ENCODE data around the gene PRKAB1.
"Not testable (repeated sequence)": the region's sequence is repeated elsewhere in the genome, so short reads cannot be mapped to it uniquely, and the experiment has no call there.

PRKAB1 gene, protein sequence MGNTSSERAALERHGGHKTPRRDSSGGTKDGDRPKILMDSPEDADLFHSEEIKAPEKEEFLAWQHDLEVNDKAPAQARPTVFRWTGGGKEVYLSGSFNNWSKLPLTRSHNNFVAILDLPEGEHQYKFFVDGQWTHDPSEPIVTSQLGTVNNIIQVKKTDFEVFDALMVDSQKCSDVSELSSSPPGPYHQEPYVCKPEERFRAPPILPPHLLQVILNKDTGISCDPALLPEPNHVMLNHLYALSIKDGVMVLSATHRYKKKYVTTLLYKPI

DNA sequence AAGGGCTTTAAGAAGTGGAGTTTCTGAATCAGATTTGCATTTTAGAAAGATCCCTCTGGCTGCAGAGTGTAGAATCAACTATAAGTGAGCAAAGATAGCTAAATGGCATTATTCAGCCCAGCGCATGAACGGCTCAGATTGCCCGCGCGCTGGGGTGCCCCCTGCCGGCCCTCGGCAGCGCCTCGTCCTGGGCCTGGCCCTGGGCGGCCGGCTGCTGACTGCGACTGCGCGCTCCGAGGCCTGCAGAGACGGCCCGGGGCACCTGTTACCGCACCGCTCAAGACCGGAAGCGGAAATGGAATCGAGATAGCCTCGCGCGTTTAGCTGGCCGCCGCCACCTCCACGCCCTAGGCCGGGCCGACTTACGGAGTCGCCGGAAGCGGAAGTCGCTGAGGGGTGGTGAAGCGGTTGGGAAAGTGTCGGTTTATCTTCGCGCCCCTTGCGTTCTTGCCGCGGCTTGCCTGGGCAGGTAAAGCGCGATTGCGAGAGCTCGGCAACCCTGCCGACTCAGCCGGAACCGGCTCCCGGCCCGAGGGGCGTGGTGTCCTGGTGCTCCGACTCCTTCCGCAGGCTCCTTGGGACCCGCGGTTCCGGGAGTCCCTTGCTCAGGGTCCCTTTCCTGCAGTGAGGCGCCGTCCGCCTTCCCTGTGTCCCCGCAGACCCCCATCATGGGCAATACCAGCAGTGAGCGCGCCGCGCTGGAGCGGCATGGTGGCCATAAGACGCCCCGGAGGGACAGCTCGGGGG lies at the start of gene PRKAB1:
Gene PRKAB1, plus strand, starts transcription at position 557 of the 747 bp plus-strand sequence. Its CDS starts 112 bp downstream, at position 669.
- DNase-seq: peak; percentile 88 to 98

DNA sequence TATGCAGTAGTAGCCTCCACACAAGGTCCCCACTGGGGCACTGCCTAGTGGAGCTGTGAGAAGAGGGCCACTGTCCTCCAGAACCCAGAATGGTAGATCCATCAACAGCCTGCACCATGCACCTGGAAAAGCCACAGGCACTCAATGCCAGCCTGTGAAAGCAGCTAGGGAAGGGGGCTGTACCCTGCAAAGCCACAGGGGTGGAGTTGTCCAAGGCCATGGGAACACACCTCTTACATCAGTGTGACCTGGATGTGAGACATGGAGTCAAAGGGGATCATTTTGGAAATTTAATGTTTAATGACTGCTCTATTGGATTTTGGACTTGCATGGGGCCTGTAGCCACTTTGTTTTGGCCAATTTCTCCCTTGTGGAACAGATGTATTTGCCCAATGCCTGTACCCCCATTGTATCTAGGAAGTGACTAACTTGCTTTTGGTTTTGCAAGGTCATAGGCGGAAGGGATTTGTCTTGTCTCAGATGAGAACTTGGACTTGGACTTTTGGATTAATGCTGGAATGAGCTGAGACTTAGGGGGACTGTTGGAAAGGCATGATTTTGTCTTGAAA lies 49.5 kb upstream of the PRKAB1 start:
- not testable (repeated sequence) for DNase-seq

DNA sequence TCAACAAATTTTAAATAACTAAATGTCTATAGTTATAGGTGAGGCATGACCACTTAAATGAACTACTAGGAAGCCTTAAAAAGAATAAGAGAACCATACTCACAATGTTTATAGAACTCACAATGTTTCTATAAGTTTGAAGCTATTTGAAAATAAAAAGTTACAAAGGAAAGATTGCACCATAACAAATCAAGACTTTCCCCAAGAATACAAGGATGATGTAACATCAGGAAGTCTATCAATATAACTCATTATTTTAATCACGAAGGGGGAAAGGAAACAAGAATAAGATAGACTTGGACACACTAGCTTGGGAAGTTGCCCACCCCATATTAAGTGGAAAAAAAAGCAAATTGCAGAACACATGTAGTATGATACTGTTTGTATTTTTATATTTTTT lies 47.4 kb upstream of the PRKAB1 start:
- no peak for DNase-seq

DNA sequence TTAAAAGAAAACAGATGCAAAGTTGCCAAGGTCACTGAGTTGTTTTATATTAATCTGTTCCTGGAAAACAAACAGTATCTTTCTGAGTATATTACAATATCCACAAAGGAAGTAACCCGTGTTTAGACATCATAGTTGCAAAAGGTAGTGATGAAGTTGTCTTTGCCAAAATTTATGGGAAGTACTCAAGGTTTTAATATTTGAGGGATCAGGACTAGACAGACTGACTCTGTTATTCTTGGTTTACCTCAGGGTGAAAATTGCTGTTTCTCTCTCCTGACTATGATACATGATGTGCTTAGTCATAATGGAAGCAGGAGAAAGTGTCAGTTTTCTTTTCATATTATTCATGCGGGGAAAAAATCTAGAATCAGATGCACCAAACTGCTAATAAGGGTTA lies 46.1 kb upstream of the PRKAB1 start:
- DNase-seq: no peak

DNA sequence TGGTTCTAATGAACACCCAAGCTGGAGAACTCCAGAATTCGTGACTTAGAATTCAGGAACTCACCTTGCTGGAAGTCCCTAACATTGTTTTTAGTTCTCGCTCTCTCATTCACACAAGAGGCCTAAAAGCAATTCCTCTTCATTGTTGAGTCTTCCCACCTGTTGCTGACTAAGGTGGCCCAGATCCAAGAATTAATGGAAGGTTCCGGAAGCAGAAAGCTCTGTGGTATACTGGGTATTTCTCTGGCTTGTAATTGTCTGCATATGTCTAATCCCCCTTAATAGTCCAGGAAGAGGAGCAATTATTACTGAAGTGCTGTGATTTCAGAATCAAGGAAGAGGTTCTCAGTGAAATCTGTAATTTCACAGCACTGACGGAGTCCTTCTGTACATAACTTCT lies 43.0 kb upstream of the PRKAB1 start:
- no peak for DNase-seq

DNA sequence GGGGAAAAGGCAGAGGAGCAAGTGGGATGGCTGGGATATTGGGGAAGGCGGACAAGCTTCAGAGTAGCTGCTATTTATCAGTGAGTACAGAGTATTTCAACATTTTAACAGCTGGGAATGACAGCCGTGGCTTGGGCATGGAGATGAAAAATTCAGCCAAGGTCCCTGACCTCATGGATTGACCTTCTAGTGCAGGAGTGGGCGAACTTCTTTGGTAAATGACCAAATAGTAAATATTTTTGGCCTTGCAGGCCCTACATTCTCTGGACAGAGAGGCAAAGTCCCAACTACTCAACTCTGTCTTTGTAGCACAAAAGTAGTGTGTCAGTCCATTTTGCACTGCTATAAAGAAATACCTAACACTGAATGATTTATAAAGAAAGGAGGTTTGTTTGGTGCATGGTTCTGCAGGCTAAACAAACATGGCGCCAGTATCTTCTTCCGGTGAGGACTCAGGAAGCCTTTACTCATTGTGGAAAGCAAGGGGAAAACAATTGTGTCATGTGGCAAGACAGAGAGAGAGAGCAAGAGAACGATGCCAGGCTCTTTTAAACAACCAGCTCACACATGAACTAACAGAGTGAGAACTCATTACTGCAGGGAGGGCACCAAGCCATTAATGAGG lies 40.8 kb upstream of the PRKAB1 start:
- no peak for DNase-seq

DNA sequence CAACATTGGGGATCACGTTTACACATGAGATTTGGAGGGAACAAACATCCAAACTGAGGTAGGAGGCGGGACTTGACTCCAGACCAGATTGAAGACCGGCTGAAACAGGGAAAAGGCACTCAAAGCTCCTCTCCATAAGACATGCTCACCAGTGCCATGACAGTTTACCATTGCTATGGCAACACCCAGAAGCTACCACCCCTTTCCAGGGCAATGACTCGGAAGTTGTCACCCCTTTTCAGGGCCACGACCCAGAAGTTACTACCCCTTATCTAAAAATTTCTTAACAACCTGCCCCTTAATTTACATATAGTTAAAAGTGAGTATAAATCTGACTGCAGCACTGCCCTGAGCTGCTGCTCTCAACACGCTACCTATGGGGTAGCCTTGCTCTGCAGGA lies 40.2 kb upstream of the PRKAB1 start:
- DNase-seq: no peak

DNA sequence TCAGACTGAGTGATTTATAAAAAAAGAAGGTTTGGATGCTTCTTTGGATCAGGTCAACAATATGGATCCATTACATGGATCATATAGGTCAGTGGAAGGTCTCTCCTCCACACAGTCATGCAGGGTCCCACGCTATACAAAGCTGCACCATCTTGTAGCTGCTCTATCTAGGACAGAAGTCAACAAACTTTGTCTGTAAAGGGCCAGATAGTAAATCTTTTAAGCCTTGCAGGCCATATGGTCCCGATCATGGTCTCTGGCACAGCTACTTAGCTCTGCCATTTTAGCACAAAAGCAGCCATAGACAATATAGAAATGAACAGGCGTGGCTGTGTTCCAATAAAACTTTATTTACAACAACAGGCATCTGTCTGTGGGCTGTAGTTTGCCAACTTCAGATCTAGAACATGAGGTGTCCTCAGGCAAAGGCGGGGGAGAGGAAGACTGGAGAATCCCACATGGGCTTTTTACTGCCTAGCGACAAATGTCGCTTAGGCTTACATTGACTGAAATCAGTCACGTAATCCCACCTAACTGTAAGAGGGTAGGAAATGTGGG lies 37.6 kb upstream of the PRKAB1 start:
- peak in 1 of 2 experiments; percentile 40 for DNase-seq

DNA sequence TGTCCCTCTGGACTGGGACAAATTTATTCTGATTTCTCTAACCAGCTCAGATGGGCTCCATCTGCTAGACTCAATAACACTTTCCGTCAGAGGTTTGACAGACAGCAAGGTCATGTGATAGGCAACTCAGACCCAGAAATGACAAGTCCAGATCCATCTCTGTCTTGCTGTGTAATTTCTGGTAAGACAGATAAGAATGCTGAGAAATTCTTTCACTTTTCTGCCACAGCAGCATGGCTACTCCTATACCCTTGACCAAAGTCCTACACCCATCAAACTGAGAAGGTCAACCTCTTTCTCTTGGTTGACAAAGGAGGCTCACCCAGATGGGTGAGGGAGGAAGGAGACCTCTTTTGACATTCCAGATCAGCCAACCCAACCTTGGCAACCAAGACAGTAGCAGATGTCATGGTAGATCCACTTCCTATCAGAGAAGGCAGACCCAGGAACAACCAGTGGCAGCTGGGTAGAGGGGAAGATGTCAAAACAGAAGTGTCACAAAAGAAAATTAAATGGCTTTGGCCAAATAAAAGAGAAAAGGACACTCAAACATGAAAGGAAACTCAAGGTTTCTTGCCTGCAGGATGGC lies 36.9 kb upstream of the PRKAB1 start:
- DNase-seq: no peak

DNA sequence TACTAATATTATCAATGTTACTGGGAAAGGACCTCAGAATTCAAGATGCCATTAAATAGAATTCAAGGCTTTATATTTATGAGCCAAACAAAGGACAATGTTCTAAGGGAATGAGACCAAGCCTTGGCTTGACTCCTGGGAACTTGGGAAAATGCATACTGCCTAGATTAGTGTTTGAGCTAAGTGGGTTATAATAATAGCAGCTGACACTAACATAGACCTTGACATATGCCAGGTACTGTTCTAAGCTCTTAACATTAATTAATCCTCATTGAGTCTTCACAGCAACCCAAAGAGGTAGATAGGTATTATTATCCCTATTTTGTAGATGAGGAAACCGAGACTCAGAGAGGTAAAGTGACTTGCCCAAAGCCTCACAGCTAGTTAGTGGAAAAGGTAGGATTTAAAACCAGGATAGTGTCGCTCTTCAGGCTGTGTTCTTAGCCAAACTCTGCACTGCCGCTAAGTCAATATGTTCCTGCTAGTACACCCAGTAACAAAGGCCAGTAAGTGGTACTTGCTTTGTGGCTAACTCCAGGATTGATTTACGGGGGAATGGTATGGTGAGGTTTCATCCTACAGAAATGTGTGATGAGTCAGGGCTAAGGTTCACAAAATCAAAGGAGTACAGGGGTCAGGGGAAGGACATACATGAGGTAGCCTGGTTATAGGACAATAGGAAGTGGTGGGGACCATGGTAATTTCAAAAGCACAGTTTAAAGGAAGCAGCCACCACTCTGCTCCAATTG lies 35.8 kb upstream of the PRKAB1 start:
- no peak for DNase-seq

DNA sequence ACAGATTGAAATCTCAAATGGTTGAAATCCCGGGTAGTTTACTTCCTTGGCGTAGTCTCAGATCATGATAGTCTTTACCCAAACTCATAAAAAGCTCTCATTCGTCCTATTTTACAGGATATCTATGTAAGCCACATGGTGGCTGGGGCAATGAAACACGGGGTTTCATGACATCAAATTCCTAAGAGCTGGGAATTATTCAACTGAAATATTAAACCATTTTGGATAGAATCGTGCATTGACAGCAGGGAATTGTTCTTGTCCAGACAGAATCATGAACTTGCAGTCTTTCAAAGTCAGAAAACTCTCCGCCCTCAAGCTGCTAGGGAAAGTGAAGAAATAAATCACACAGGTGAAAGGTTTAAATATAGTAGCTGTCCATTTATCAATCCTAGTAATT lies 33.2 kb upstream of the PRKAB1 start:
- DNase-seq: no peak

DNA sequence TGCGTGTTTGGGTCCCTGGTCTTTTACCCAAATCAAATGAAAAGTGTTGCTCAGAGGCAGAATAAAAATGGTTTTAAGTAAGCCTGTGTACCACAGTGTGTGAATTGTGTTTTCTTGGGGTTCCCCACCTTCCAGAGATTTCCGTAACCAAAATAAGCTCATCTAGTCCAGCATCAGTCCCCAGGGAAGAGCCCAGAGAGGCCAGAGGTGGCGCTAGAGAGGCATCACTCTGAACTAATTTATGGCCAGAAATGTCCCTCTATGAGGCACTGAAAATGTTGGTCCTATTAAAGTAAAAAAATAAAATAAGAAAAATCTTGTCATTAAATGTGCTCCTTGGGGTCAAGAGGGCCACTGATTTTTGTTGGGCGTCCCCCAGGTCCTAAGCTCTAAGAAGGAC lies 24.9 kb upstream of the PRKAB1 start:
- no peak for DNase-seq

DNA sequence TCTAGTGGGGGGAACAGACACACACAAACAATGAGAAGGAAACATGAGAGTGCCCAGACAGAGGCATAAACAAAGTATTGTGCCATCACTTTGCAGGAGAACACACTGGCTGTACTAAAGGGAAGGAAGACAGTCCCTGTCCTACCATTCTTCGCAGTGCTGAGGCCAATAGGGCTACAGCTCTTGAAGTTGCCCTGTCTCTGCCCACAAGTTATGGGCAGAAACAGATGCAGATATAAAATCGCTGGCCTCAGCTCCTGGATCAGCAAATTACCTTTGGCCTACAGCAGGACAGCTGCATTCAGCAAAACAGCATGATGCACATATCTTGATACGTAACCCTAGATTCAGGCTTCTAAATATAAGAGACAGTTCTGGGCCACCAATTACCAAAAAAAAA lies 23.0 kb upstream of the PRKAB1 start:
- DNase-seq: no peak

DNA sequence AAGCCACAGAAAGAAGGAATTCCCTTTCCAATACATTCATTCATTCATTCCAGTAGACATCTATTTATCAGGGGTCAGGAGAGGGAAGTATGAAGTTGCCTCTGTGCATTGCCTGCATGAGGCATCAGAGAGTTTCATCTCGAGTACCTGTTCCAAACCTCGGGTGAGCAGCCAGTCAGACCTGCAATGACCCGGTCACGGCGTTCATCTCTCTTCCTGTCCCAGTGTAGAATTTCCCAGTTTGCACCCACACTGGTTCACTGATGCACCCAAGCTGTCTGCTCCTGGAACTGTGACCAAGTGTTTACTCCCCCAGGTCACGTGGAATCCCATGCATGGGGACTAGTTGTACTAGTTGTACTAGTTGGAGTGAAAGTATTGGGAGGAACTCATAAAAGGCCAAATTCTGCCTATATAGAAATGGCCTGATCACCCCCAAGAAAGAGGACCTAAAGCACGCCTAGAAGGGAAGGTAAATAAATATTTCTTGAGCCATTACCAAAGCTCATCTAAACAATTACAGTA lies 22.3 kb upstream of the PRKAB1 start:
- no peak for DNase-seq

DNA sequence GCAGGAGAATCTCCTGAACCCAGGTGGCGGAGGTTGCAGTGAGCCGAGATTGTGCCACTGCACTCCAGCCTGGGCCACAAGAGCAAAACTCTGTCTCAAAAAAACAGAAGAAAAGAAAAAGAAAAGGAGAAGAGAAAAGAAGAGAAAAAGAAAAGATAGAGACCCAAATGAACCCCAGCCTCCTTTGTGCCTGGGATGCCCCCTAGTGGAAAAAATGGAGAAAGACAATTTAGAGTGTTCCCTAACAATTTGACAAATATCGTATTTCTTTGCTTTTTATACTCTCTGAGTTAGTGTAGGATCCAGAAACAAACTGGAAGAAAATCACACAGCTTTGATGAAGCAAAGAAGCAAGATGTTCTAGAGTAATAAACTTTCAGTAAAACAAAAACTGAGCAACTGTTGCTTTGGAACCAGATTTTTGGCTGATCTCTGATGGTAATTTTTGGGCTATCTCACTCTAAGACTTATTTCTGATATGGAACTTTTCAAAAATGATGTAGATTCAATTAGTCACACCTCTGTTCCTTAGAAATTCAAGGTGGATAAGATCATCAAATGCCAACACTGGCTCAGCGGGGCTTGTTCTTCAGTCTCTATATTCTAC lies 18.6 kb upstream of the PRKAB1 start:
- peak; percentile 13 to 37 for DNase-seq

DNA sequence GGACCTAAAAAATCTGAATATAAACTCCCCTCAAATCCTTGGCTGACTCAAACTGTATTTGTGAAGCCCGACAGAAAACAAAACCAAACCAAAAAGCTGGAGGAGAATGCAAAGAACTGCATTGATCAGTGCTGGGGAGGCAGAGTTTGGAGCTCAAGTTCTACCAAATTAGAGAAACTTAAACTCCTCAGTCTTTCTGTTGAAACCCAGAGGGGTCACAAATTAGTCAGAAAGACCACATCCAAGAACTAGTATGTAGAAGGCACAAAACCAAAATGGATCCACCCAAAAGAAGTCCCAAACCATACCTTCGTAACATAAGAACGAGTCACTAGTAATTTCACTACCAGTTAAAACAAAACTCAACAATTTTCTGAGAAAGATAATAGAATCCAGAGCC lies 15.3 kb upstream of the PRKAB1 start:
- DNase-seq: no peak

DNA sequence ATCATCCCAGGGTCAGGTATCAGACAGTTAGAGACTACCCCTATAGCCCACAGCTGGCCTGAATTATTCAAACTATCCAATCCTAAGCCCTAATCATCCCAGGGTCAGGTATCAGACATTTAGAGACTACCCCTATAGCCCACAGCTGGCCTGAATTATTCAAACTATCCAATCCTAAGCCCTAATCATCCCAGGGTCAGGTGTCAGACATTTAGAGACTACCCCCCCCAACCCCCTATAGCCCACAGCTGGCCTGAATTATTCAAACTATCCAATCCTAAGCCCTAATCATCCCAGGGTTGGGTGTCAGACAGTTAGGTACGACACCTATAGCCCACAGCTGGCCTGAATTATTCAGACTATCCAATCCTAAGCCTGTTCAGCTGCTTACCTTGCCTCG lies 10.9 kb upstream of the PRKAB1 start:
- DNase-seq: not testable (repeated sequence)

DNA sequence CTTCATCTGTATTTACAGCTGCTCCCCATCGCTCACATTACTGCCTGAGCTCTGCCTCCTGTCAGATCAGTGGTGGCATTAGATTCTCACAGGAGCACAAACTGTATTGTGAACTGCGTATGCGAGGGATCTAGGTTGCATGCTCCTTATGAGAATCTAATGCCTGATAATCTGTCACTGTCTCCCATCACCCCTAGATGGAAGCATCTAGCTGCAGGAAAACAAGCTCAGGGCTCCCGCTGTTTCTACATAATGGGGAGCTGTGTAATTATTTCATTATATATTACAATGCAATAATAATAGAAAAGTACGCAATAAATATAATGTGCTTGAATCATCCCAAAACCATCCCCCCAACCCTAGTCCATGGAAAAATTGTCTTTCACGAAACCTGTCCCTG lies 9.8 kb upstream of the PRKAB1 start:
- not testable (repeated sequence) for DNase-seq

DNA sequence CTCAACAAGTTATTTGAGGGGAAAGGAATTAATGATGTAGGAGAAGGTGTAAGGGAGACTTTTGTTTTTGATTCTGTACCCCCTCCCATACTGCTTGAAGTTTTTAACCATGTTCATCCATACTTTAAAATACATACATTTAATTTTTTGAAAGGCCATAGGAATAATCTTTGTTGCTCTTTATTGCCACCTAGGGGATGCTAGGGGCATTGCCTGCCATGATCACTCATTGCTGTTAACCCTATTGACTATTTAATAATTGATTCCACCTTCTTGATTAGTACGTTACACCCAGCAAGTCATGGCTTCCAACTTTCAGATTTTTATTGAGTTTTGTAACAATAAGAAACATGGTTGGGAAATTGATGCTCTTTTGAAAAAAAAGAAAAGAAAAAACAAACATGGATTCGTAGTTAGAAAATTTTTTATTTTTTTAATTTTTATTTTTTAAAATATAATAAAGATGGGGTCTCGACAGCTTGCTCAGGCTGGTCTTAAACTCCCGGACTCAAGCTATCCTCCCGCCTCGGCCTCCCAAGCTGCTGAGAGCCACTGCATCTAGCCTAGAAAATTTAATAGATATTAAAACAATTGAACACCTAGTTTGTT lies 8.5 kb upstream of the PRKAB1 start:
- peak in 1 of 2 experiments; percentile 48 for DNase-seq

DNA sequence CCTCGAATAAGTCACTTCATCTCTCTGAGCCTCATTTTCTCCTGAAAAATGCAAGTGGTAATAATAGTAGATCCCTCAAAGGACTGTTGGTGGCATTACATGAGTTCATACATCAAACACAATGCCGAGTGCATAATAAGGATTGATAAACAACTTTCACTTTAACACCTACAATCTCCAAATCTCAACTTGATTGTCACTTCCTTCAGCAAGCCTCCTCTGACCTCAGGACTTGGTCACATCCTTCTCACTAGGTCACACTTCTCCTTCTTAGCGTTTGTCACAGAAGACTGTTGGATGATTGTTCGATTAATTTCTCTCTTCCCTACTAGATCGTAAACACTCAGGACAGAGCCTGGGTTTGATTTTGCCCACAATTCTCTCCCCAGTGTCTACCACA lies 7.9 kb upstream of the PRKAB1 start:
- DNase-seq: no peak

DNA sequence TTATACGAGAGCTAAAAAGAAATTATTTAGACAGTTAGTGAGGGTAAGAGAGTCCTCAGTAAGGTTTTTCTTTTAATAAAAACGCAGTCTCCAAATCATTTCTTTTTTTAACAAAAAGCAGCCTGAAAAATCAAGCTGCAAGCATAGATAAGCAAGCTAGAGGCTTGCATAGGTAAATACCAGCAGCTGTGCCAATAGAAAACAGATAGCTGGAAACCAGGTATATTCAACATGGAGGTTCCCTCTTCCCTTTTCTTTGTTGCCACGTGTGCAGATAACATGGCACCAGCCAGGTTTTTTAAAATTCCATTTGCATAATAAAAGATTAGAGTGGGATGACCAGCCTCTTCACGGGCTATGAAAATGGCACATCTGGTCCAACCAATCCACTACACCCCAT lies 6.1 kb upstream of the PRKAB1 start:
- DNase-seq: no peak
